Immature natural killer cell (primary cell): Measurements from ENCODE around the gene NKAIN2. TPM values are rescaled to one million over a fixed set of nuclear protein-coding genes. Genes with fewer than 3 reads are reported as not detected.
"Not testable (repeated sequence)": the region's sequence is repeated elsewhere in the genome, so short reads cannot be mapped to it uniquely, and the experiment has no call there.

Source experiments
- DNase-seq, 3 donors: peaks; one replicate each; pipeline ENCODE4 v3.0.0; 2022; ENCODE audit warnings: mixed read lengths in 1 of 3
- H3K27ac Mint-ChIP-seq, 6 donors: one replicate each; pipeline ENCODE4 v1.8.0; 2020; ENCODE audit warnings: mixed read lengths in 6 of 6, mild to moderate bottlenecking in 5 of 6, inconsistent platforms in 4 of 6, moderate library complexity in 3 of 6
- H3K27me3 Mint-ChIP-seq, 3 donors: one replicate each; pipeline ENCODE4 v1.8.0; 2020 to 2021; ENCODE audit warnings: low read depth in 3 of 3, mild to moderate bottlenecking in 3 of 3, mixed read lengths in 3 of 3, moderate library complexity in 3 of 3, inconsistent platforms in 1 of 3
- H3K36me3 Mint-ChIP-seq, 3 donors: one replicate each; pipeline ENCODE4 v1.8.0; 2020; ENCODE audit warnings: mixed read lengths in 3 of 3, inconsistent platforms in 2 of 3, mild to moderate bottlenecking in 2 of 3
- H3K4me1 Mint-ChIP-seq, 2 donors: one replicate each; pipeline ENCODE4 v1.8.0; 2020; ENCODE audit warnings: inconsistent platforms in 2 of 2, mild to moderate bottlenecking in 2 of 2, mixed read lengths in 2 of 2, moderate library complexity in 1 of 2
- H3K4me3 Mint-ChIP-seq, 5 donors: one replicate each; pipeline ENCODE4 v1.8.0; 2020; ENCODE audit warnings: mild to moderate bottlenecking in 5 of 5, mixed read lengths in 5 of 5, inconsistent platforms in 3 of 5, moderate library complexity in 3 of 5
- H3K9me3 Mint-ChIP-seq, 6 donors: one replicate each; pipeline ENCODE4 v1.8.0; 2020; ENCODE audit warnings: mild to moderate bottlenecking in 6 of 6, mixed read lengths in 6 of 6, inconsistent platforms in 4 of 6, moderate library complexity in 3 of 6
- polyA plus RNA-seq, 3 donors: library from polyadenylated mRNA; unstranded; fragments of 300-500 nt; fragmentation: Illumina TruSeq; gene quantifications; one replicate each; pipeline ENCODE4 v1.2.3, GENCODE V29; 2021

The NKAIN2 gene
- polyA plus RNA-seq, 3 donors from 2014 or later = not detected

GRCh38 chr6:123909989-123910388, 106.3 kb downstream of the NKAIN2 start:
- no peaks in the 10 kb centered on the region for H3K27me3 Mint-ChIP-seq
- no peak overlapping the region for H3K27ac Mint-ChIP-seq
- H3K4me1 Mint-ChIP-seq = no peaks in the 10 kb centered on the region
- DNase-seq = no peak
- peaks cover 0 to 21% (median 7%) of the 10 kb centered on the region in 6 donors for H3K9me3 Mint-ChIP-seq
- no peak overlapping the region for H3K4me3 Mint-ChIP-seq
- H3K36me3 Mint-ChIP-seq = no peaks in the 10 kb centered on the region

GRCh38 chr6:123913863-123914262, 110.2 kb downstream of the NKAIN2 start:
- no peak overlapping the region for H3K27ac Mint-ChIP-seq
- no peak overlapping the region for H3K4me3 Mint-ChIP-seq
- H3K36me3 Mint-ChIP-seq = no peaks in the 10 kb centered on the region
- DNase-seq = no peak
- no peaks in the 10 kb centered on the region for H3K27me3 Mint-ChIP-seq
- H3K4me1 Mint-ChIP-seq = no peaks in the 10 kb centered on the region
- H3K9me3 Mint-ChIP-seq = peaks cover 0 to 21% (median 5%) of the 10 kb centered on the region in 6 donors

- not testable (repeated sequence) for H3K36me3 Mint-ChIP-seq, H3K4me1 Mint-ChIP-seq, H3K27me3 Mint-ChIP-seq, H3K4me3 Mint-ChIP-seq, H3K27ac Mint-ChIP-seq, DNase-seq
- peaks cover 0 to 34% (median 8%) of the 10 kb centered on the region in 6 donors for H3K9me3 Mint-ChIP-seq
These were observed 119.7 kb downstream of the NKAIN2 start for GRCh38 chr6:123923379-123923778.

- Mint-ChIP-seq H3K27ac (no peak overlapping the region), H3K4me1 (no peaks in the 10 kb centered on the region), H3K27me3 (no peaks in the 10 kb centered on the region), H3K9me3 (peaks cover 0 to 32% (median 8%) of the 10 kb centered on the region in 6 donors), H3K36me3 (no peaks in the 10 kb centered on the region), H3K4me3 (no peak overlapping the region)
- no peak for DNase-seq
These were observed 121.7 kb downstream of the NKAIN2 start for GRCh38 chr6:123925350-123925749.

- Mint-ChIP-seq H3K27ac (no peak overlapping the region), H3K36me3 (no peaks in the 10 kb centered on the region), H3K4me3 (no peak overlapping the region), H3K9me3 (peaks cover 0 to 26% (median 6%) of the 10 kb centered on the region in 6 donors), H3K27me3 (no peaks in the 10 kb centered on the region), H3K4me1 (no peaks in the 10 kb centered on the region)
- DNase-seq = no peak
These were observed 122.3 kb downstream of the NKAIN2 start for GRCh38 chr6:123925842-123926399.

GRCh38 chr6:123928529-123928928, 124.9 kb downstream of the NKAIN2 start:
- Mint-ChIP-seq H3K9me3 (peaks cover 0 to 12% (median 4%) of the 10 kb centered on the region in 6 donors), H3K36me3 (no peaks in the 10 kb centered on the region), H3K4me1 (no peaks in the 10 kb centered on the region), H3K27me3 (no peaks in the 10 kb centered on the region), H3K27ac (no peak overlapping the region), H3K4me3 (no peak overlapping the region)
- no peak for DNase-seq

- no peak overlapping the region for H3K27ac Mint-ChIP-seq
- H3K27me3 Mint-ChIP-seq = no peaks in the 10 kb centered on the region
- H3K4me1 Mint-ChIP-seq = no peaks in the 10 kb centered on the region
- H3K4me3 Mint-ChIP-seq = no peak overlapping the region
- DNase-seq = no peak
- H3K36me3 Mint-ChIP-seq = no peaks in the 10 kb centered on the region
- H3K9me3 Mint-ChIP-seq = peaks cover 0 to 5% (median 2%) of the 10 kb centered on the region in 6 donors
These were observed 128.3 kb downstream of the NKAIN2 start for GRCh38 chr6:123931928-123932327.

- Mint-ChIP-seq H3K27me3 (no peaks in the 10 kb centered on the region), H3K27ac (no peak overlapping the region), H3K4me3 (no peak overlapping the region), H3K36me3 (no peaks in the 10 kb centered on the region), H3K4me1 (no peaks in the 10 kb centered on the region), H3K9me3 (peaks cover 0 to 14% (median 2%) of the 10 kb centered on the region in 6 donors)
- no peak for DNase-seq
These were observed 136.9 kb downstream of the NKAIN2 start for GRCh38 chr6:123940551-123940950.

- Mint-ChIP-seq H3K4me3 (no peak overlapping the region), H3K9me3 (peaks cover 0 to 14% (median 2%) of the 10 kb centered on the region in 6 donors), H3K36me3 (no peaks in the 10 kb centered on the region), H3K27me3 (no peaks in the 10 kb centered on the region), H3K4me1 (no peaks in the 10 kb centered on the region), H3K27ac (no peak overlapping the region)
- DNase-seq = no peak
These were observed 138.2 kb downstream of the NKAIN2 start for GRCh38 chr6:123941855-123942254.

GRCh38 chr6:123945386-123945785, 141.7 kb downstream of the NKAIN2 start:
- H3K27me3 Mint-ChIP-seq = no peaks in the 10 kb centered on the region
- no peaks in the 10 kb centered on the region for H3K4me1 Mint-ChIP-seq
- H3K36me3 Mint-ChIP-seq = no peaks in the 10 kb centered on the region
- no peak for DNase-seq
- no peak overlapping the region for H3K27ac Mint-ChIP-seq
- peaks cover 3 to 16% (median 9%) of the 10 kb centered on the region in 6 donors for H3K9me3 Mint-ChIP-seq
- H3K4me3 Mint-ChIP-seq = no peak overlapping the region

- H3K9me3 Mint-ChIP-seq = peaks cover 15 to 55% (median 25%) of the 10 kb centered on the region in 6 donors
- H3K36me3 Mint-ChIP-seq = no peaks in the 10 kb centered on the region
- DNase-seq = no peak
- no peak overlapping the region for H3K4me3 Mint-ChIP-seq
- no peaks in the 10 kb centered on the region for H3K4me1 Mint-ChIP-seq
- no peak overlapping the region for H3K27ac Mint-ChIP-seq
- H3K27me3 Mint-ChIP-seq = no peaks in the 10 kb centered on the region
These were observed 150.3 kb downstream of the NKAIN2 start for GRCh38 chr6:123953920-123954319.

- H3K27me3 Mint-ChIP-seq = no peaks in the 10 kb centered on the region
- no peaks in the 10 kb centered on the region for H3K4me1 Mint-ChIP-seq
- no peaks in the 10 kb centered on the region for H3K36me3 Mint-ChIP-seq
- peaks cover 12 to 38% (median 17%) of the 10 kb centered on the region in 6 donors for H3K9me3 Mint-ChIP-seq
- no peak for DNase-seq
- no peak overlapping the region for H3K4me3 Mint-ChIP-seq
- no peak overlapping the region for H3K27ac Mint-ChIP-seq
These were observed 153.0 kb downstream of the NKAIN2 start for GRCh38 chr6:123956492-123957139.

- Mint-ChIP-seq H3K27me3 (no peaks in the 10 kb centered on the region), H3K9me3 (peaks cover 0 to 16% (median 3%) of the 10 kb centered on the region in 6 donors), H3K27ac (no peak overlapping the region), H3K4me3 (no peak overlapping the region), H3K36me3 (no peaks in the 10 kb centered on the region), H3K4me1 (no peaks in the 10 kb centered on the region)
- DNase-seq = no peak
These were observed 158.8 kb downstream of the NKAIN2 start for GRCh38 chr6:123962508-123962907.

- DNase-seq = no peak
- Mint-ChIP-seq H3K4me3 (no peak overlapping the region), H3K4me1 (no peaks in the 10 kb centered on the region), H3K9me3 (peaks cover 0 to 10% (median 3%) of the 10 kb centered on the region in 6 donors), H3K27me3 (no peaks in the 10 kb centered on the region), H3K27ac (no peak overlapping the region), H3K36me3 (no peaks in the 10 kb centered on the region)
These were observed 162.2 kb downstream of the NKAIN2 start for GRCh38 chr6:123965894-123966293.

- Mint-ChIP-seq H3K9me3 (peaks cover 0 to 10% (median 3%) of the 10 kb centered on the region in 6 donors), H3K4me3 (no peak overlapping the region), H3K27me3 (no peaks in the 10 kb centered on the region), H3K27ac (no peak overlapping the region), H3K4me1 (no peaks in the 10 kb centered on the region), H3K36me3 (no peaks in the 10 kb centered on the region)
- DNase-seq = no peak
These were observed 163.0 kb downstream of the NKAIN2 start for GRCh38 chr6:123966618-123967017.
